Ovary (tissue), 3 donors: Measurements from ENCODE around the gene NPY4R.
"Not testable (repeated sequence)": the region's sequence is repeated elsewhere in the genome, so short reads cannot be mapped to it uniquely, and the experiment has no call there.

Experiments used
- POLR2A ChIP-seq: fragments of 450-650 bp; IDR thresholded peaks from one replicate; pipeline ENCODE4 v1.6.1; 2017; ENCODE audit warnings: antibody characterized with exemption, mild to moderate bottlenecking, moderate library complexity
- TF ChIP-seq, protein P1 (sequence below), 3 donors: fragments of 450-650 bp in 2 of 3; fragments of 200-600 bp in 1 of 3; IDR thresholded peaks; one replicate each; pipeline versions ENCODE4 v1.5.1 to v1.8.0; 2016 to 2022; ENCODE audit warnings: antibody characterized with exemption in 3 of 3, mild to moderate bottlenecking in 1 of 3
- donor health status: DM: no; HTN: no; CAD: no.

DNA sequence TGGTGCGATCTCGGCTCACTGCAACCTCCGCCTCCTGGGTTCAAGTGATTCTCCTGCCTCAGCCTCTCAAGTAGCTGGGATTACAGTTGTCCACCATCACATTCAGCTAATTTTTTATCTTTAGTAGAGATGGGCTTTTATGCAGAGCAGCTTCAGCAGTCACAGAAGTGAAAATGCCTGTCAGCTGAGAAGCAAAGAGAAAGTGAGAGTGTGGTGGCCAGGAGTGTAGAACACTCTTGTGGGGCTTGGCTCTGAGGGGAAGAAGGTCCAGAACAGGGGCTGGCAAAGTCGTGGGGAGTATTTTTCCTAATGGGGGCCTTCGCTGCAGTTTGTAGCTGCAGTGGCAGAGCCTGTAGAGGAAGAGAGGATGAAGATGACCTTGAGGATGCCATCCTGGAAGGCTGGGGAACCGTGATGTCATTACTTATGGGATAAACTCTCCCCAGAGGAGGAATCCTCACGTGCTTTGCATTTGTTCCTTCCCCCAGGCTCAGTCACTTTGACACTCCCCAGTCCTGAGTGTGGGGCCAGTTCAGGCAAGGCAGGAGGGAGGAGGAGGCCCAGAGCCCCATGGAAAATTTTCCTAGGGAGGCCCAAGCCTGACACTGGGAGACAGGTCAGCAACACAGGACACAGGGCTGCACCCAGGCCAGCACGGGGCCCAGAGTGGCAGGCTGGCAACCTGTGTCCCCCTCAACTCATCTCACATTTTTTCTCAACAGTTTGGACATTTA lies 20.2 kb downstream of the NPY4R start:
- TF ChIP-seq, protein P1, sequence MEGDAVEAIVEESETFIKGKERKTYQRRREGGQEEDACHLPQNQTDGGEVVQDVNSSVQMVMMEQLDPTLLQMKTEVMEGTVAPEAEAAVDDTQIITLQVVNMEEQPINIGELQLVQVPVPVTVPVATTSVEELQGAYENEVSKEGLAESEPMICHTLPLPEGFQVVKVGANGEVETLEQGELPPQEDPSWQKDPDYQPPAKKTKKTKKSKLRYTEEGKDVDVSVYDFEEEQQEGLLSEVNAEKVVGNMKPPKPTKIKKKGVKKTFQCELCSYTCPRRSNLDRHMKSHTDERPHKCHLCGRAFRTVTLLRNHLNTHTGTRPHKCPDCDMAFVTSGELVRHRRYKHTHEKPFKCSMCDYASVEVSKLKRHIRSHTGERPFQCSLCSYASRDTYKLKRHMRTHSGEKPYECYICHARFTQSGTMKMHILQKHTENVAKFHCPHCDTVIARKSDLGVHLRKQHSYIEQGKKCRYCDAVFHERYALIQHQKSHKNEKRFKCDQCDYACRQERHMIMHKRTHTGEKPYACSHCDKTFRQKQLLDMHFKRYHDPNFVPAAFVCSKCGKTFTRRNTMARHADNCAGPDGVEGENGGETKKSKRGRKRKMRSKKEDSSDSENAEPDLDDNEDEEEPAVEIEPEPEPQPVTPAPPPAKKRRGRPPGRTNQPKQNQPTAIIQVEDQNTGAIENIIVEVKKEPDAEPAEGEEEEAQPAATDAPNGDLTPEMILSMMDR (IDR thresholded peaks at IDR 0.05): not testable (repeated sequence)
- not testable (repeated sequence) for TF ChIP-seq POLR2A
